GM18951 (cell line): ENCODE results near the gene PRLH.

Source experiments
- POLR2A ChIP-seq: IDR thresholded peaks from 4 replicates; pipeline ENCODE4 v1.6.1; 2011; ENCODE audit warnings: mild to moderate bottlenecking; ENCODE audit not compliant: insufficient read length, insufficient read depth; ENCODE audit errors: extremely low read depth
- in situ Hi-C: fragments of 300-500 bp; cut with MboI; formaldehyde crosslinking; loops from one replicate; pipeline ENCODE4 v1.12.0; 2022; ENCODE audit warnings: low sequenced_read_pairs, mixed read lengths, inconsistent platforms; ENCODE audit not compliant: unreplicated experiment

PRLH gene

DNA sequence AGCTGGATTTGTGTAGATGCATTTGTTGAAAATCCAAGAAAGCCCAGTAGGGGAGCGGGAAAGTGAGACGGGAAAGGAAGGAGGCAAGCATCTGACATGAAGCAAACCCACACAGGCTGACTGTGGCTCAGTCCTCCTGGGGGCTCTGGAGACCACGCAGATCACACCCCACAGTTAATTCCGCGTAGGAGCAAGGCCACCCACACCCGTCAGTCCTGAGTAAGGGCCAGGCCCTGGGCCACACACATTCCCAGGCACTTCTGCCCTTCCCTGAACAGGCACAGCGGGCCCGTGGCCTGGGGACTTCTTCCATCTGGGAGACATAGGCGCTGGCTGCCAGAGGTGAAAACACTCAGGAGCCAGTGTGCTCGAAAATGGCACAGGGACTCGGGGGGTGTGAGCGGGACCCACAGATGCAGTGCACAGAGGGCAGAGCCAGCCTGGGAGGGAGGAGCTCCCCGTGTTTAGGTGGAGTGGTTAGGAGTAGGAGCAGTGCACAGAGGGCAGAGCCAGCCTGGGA is 19.4 kb upstream of the PRLH start:
- no peak for TF ChIP-seq POLR2A
- in situ Hi-C loops = no loop called here

DNA sequence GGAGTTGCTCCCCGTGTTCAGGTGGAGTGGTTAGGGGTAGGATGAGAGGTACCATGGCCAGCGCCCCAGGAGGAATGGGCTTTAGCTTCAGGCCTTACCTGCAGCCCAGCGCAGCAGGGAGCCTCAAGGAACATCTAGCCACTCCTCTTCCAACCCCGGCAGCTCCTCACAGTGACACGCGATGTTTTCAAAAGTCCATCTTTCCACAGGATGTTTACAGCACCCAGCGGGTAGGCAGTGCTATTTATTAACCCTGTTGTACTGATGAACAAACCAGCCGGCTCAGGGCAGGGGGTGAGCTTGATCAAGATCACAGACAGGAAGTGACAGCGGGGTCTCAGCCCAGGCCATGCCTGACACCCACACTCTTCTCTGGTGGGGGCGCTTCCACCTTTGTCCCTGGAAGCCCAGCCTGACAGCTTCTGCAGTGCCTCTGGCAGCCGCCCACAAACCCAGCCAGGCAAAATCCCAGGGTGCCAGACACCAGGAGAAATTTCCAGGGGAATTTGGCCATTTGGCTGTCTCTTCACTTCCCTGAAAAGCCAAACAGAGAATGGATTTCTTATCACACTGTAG is 18.4 kb upstream of the PRLH start:
- no peak for TF ChIP-seq POLR2A
- in situ Hi-C loops = no loop called here

DNA sequence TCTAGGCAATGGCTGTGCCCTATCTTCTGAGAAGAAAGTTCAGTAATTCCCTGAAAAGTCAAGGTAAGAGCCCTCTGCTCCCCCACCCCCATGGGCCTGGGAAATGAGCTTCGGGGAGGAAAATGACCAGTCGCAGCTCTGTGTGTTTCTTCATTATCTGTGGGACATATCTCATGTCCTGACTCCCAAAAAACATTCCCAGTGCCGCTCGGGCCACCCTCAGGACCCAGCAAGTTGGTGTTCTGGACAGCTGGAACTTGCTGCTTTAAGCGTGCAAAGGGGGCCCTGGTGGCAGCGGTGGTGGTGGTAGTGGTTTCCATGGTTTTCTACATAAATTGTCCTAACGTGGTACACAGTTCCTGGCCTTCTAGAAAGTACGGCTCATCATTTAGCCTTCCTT is 17.2 kb upstream of the PRLH start:
- in situ Hi-C loops = no loop called here
- no peak for TF ChIP-seq POLR2A

DNA sequence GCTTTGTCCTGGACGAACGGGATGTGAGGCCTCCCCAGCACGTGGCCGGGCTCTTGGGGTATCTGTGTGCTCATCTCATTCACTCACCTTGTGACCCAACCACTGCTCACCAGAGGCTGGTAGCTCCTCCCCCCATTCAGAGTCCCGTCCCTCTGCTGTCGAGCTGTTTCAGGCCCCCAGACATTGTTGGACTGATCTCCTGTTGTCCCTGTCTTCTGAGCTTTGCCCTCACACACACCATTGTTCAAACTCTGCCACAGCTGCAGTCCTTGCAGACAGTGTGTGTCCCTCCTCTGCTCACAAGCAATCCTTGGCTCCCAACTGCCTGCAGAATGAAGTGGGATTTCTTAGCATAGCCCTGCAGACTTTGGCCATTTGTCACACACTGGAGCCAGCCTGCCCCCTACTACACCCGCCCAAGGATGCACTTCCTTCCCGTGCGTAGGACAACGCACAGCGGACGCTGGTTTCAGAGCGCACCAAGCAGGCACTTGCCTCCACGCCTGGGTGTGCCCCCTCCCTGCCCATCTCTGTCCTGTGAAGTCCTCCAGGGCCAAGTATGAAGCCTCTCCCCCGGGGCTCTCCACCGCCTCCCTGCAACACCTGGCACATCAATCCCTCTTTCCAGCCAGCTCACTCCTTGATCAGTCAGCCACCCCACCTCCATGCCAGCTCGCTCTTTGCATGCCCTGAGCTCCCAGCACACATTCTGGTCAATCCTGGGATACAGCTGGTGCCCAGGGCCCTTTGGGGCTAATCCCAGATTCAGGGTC is 16.5 kb upstream of the PRLH start:
- in situ Hi-C loops = no loop called here
- no peak for TF ChIP-seq POLR2A

DNA sequence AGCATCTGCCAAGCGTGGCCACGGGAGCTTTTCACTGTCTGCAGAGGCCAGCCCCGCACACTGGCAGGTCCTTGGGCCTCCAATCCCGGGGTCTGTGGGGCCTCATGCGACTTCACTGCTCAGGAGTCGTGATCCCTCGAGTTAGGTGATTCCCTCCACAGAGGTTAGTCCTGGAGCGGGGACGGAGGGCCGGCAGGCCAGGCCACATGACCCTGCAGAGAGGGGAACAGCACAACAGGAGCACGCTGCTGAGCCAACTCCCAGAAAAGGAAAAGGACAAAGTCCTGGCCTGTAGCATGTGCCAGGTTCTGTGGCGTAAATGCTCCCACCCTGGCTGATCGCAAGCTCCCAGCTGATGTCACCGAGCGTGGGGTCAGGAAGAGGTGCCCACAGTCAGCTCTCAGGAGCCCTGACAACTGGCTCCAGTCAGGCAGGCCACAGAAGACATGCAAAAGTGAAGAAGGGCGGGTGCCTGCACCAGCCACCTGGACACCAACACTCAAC is 15.3 kb upstream of the PRLH start:
- in situ Hi-C loops = no loop called here
- TF ChIP-seq POLR2A = no peak

DNA sequence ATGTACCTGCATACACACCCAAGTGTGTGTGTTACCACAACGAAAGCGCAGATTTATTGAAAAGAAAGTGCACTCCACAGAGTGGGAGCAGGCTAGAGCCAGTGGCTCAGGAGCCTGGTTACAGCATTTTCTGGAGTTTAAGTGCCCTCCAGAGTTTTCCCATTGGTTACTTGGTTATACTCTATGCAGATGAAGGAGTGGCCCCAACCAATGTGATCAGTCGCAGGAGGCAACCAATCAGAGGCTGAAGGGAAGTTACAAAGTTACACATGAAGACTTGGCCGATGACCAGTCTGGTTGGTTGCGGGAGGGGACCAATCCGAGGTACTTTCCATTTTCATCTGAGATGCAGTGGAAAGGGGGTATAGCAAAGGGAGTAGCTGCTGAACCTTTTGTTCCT is 13.5 kb upstream of the PRLH start:
- in situ Hi-C loops = no loop called here

DNA sequence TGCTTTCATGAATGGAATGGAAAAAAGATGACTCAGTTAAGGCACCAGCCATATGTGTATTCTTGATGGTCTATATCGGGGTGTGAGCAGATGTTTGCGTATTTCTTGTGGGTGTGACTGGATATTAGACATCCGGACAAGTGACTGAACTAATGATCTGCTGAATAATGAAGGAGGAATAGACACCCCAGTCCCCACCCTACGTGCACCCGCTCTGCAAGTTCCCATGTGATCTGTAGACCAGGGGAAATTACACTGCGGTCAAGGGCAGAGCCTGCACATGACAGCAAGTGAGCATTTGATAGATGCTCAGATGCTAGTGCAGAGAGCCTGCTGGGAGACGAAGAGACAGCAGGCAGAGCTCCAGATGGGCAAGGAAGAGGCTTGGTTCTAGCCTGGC is 12.4 kb upstream of the PRLH start:
- in situ Hi-C loops = no loop called here
- no peak for TF ChIP-seq POLR2A

More for the DNA sequence above, 13.5 kb upstream of the PRLH start:
- TF ChIP-seq POLR2A = no peak

DNA sequence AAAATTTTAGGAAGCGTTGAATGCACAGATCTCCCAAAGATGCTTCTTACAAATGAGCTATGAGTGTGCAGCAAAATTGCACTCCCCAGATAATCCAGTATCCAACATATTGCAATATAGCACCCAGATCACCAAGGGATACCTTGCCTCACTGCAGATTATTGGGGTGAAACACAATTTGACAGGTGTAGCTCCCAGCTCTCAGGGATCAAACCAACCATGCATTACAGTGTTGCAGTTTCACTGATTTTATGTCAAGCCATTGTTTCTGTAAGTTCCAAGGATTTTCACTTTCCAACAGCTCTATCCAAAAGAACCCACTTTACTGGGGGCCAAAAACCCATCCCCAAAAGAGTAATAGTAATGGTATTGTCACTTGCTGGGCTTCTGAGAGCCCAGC is 10.8 kb upstream of the PRLH start:
- TF ChIP-seq POLR2A = no peak
- in situ Hi-C loops = no loop called here

DNA sequence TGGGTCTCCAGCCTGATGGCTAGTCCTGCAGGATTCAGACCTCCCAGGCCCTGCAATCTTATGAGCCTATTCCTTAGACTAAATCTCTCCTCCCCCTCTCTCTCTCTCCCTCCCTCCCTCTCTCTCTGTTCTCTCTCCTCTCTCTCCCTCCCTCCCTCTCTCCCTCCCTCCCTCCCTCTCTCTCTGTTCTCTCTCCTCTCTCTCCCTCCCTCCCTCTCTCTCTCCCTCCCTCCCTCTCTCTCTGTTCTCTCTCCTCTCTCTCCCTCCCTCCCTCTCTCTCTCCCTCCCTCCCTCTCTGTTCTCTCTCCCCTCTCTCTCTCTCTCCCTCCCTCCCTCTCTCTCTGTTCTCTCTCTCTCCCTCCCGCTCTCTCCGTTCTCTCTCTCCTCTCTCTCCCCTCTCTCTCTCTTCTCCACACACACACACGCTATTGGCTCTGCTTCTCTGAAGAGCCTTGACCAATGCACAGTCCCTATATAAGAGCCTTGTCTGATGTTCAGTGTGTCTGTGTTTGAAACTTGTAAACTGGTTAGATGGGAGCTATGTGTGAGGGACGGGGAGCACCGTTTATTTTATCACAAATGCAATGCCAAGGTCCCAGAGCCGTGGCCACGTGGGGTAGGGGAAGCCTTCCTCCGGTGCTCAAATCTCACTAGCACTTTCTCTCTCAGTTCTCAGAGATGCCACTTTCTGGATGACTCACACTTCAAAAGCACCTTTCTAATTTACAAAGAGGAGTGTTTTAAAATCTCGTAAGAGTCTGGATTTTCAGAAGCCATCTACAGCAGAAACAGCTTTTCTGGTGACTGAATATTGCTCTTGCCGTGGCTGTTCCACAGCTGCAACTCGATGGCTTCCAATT is 9.4 kb upstream of the PRLH start:
- no peak for TF ChIP-seq POLR2A
- in situ Hi-C loops = no loop called here

DNA sequence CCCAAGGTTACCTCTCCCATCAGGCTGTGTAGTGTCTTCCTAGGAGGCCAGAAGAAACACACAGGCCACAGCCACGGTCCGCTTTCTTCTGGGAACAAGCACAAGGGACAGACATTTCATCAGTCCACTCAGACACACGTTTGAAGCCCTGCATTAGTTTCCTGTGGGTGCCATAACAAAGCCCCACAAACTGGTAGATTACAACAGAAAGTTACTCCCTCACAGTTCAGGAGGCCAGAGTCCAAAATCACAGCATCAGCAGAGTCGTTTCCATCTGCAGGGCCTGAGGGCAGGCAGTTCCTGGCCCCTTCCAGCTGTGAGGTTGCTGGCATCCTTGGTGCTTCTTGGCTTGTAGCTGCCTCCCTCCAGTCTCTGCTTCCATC is 8.8 kb upstream of the PRLH start:
- no peak for TF ChIP-seq POLR2A
- in situ Hi-C loops = no loop called here

DNA sequence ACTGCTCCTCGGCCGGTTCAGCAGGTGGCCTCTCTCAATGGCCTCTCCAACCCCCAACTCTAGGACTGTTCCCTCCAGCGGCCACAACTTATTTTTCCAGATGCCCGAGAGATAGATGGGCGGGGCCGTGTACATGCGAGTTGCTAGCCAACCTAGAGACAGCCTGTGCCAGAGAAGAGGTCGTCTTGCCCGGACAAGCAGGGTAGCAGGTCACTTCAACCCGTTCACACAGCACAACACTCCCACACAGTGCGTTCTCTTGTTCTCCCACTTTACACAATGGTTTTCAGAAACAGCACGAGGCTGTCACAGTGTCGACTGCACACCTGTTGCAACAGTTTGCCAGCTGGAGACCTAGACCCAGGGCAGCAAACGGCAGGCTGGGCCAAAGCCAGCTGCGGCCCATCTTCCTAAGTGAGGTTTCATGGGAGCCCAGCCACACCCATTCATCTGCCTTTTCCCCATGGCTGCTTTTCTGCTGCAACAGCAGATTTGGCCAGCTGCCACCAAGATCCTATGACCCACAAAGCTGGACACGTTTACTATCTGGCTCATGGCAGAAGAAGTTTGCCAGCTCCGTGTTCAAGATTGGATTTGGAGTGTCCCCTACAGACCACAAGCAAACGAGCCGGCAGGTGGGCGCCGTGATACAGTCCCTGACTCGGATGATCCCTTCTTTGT is 7.3 kb upstream of the PRLH start:
- in situ Hi-C loops = no loop called here
- TF ChIP-seq POLR2A = no peak

DNA sequence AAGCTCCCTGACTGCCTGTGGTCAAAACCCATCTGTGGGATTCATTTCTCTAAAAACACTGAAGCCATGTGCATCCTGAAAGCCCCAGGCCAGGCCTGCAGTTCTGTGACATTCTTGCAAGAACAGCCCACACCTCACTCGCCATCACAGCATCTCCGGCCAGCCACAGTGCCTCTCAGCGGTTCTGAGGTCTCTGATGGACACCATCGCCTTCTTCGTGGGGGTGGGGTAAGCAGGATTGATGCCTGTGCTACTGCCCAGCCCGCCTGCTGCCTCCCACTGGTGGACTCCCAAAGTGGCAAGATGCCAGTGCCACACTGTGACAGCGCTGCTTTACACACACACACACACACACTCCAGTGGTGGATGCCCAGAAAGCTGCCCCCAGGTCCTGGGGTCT is 5.2 kb upstream of the PRLH start:
- in situ Hi-C loops = no loop called here
- no peak for TF ChIP-seq POLR2A

DNA sequence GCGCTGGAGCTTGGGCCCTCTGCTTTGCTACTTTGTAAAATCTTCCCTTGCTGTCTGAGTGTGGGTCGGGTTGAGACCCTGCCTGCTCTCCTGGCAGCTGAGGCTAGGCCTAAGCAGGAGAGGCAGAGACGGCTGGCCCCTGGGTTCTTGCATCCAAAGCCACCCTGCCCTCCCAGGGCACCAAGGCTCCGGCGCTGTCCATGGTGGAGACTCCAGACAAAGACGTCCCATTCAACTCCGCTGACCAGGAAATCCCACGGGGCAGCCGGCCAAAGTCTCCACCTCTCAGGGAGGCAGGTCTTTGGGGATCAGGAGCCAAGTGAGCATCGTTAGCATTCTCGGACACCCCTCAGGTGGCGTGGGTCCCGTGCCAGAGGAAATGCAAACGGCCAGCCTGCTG is 2.6 kb upstream of the PRLH start:
- in situ Hi-C loops = no loop called here
- TF ChIP-seq POLR2A = no peak

DNA sequence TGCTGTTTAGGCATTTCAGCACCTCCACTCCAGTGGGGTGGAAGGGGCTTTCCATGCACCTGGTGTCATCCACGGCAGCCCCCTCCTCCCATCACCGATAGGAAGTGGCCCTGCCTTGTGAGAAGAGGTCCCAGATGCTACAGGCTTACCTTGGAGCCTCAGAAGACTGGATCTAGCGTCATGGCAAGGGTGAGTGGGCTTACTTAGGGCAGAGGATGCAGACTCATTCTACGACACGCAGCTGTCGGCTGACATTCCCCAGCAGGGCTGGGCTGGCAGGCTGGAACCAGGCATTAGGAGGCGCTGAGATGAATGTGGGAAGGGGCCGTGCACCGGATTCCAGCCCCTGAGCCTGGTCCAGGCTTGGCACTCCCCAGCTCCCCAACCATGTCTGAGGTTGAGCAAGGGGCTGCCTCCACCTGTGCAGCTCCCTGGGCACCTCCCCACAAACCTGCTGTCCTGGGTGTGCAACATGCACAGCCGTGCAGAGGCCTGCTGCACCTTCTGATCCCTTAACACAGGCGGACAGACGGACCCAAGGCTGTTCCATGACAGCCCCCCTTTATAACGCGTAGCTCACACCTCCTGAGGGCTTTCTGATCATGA is 1.7 kb upstream of the PRLH start:
- in situ Hi-C loops = no loop called here
- TF ChIP-seq POLR2A = no peak
